IMR-90 (cell line): ENCODE data around the gene TAGLN. TPM values are rescaled to one million over a fixed set of nuclear protein-coding genes. Genes with fewer than 3 reads are reported as not detected.

ENCODE experiments used
- ATAC-seq: fragments of 200-7000 bp; cut with Tn5 transposase; 2 replicates; pipeline ENCODE4 v1.9.1; 2020; ENCODE audit warnings: low read depth, mild to moderate bottlenecking, moderate library complexity
- BruUV-seq: library from RNA; stranded (reverse); fragments of 400-500 nt; replicated peaks from 2 replicates; lab custom pipeline; 2021; lab: Mats Ljungman, UMichigan
- CTCF ChIA-PET: fragments of 300-600 bp; formaldehyde crosslinking; extraction: SDS; loops from one replicate; lab custom pipeline; 2021; ENCODE audit warnings: antibody characterized with exemption; lab: Yijun Ruan, JAX
- POLR2A ChIA-PET: fragments of 300-600 bp; sonication (Branson Sonifier 250); formaldehyde crosslinking; loops from one replicate; lab custom pipeline; 2022; ENCODE audit warnings: antibody characterized with exemption; ENCODE audit not compliant: unreplicated experiment; lab: Charles Lee
- DNase-seq: peaks from one replicate; pipeline ENCODE4 v3.0.0; 2013
- H2AFZ ChIP-seq: replicated peaks from 2 replicates; pipeline ENCODE3; 2013; ENCODE audit warnings: low read length, mild to moderate bottlenecking; ENCODE audit not compliant: poor library complexity
- H2AK5ac ChIP-seq: 2 replicates; pipeline ENCODE4 v1.6.1; 2013; ENCODE audit warnings: low read depth, low read length, inconsistent platforms
- H2AK9ac ChIP-seq: replicated peaks from 2 replicates; pipeline ENCODE3; 2013; ENCODE audit warnings: mild to moderate bottlenecking, low read depth, low read length, moderate library complexity; ENCODE audit not compliant: poor library complexity
- H2BK120ac ChIP-seq: 2 replicates; pipeline ENCODE4 v1.6.1; 2013; ENCODE audit warnings: low read depth, low read length, inconsistent platforms
- H2BK15ac ChIP-seq: 3 replicates; pipeline ENCODE4 v1.6.1; 2013; ENCODE audit warnings: low read depth, low read length, inconsistent platforms
- H2BK20ac ChIP-seq: 2 replicates; pipeline ENCODE4 v1.6.1; 2013; ENCODE audit warnings: low read depth, mild to moderate bottlenecking, inconsistent platforms, low read length, moderate library complexity
- H2BK5ac ChIP-seq: 2 replicates; pipeline ENCODE4 v1.6.1; 2013; ENCODE audit warnings: mild to moderate bottlenecking, low read depth, low read length, inconsistent platforms; ENCODE audit not compliant: poor library complexity, severe bottlenecking
- H3K14ac ChIP-seq: replicated peaks from 2 replicates; pipeline ENCODE4 v1.6.1; 2013; ENCODE audit warnings: low read depth, low read length, inconsistent platforms
- H3K18ac ChIP-seq: 2 replicates; pipeline ENCODE4 v1.6.1; 2013; ENCODE audit warnings: low read depth, low read length, control low read depth
- H3K23ac ChIP-seq: 2 replicates; pipeline ENCODE4 v1.6.1; 2013; ENCODE audit warnings: low read depth, low read length, inconsistent platforms
- H3K27ac ChIP-seq: 2 replicates; pipeline ENCODE4 v1.5.1; 2013; ENCODE audit warnings: mild to moderate bottlenecking, control low read depth, low read length; ENCODE audit not compliant: insufficient read depth
- H3K27me3 ChIP-seq: 2 replicates; pipeline ENCODE4 v1.6.1; 2013; ENCODE audit warnings: low read length; ENCODE audit not compliant: control insufficient read depth, insufficient read depth
- H3K36me3 ChIP-seq: 2 replicates; pipeline ENCODE4 v1.6.1; 2013; ENCODE audit warnings: low read length, mixed read lengths; ENCODE audit not compliant: control insufficient read depth, insufficient read depth
- H3K4ac ChIP-seq: 2 replicates; pipeline ENCODE4 v1.6.1; 2013; ENCODE audit warnings: low read depth, low read length, inconsistent platforms
- H3K4me1 ChIP-seq: 2 replicates; pipeline ENCODE4 v1.6.1; 2013; ENCODE audit warnings: low read length, mixed read lengths; ENCODE audit not compliant: control insufficient read depth, insufficient read depth
- H3K4me2 ChIP-seq: 2 replicates; pipeline ENCODE4 v1.6.1; 2013; ENCODE audit warnings: low read depth, mild to moderate bottlenecking, control low read depth, low read length, moderate library complexity
- H3K4me3 ChIP-seq: 2 replicates; pipeline ENCODE4 v1.5.1; 2013; ENCODE audit warnings: low read depth, mild to moderate bottlenecking, control low read depth, low read length, moderate library complexity; ENCODE audit not compliant: insufficient read depth
- H3K56ac ChIP-seq: 2 replicates; pipeline ENCODE4 v1.6.1; 2013; ENCODE audit warnings: low read length, inconsistent platforms; ENCODE audit not compliant: insufficient read depth; ENCODE audit errors: extremely low read depth
- H3K79me1 ChIP-seq, 2 experiments: 2 replicates each; pipeline ENCODE4 v1.6.1; 2013; ENCODE audit warnings: low read length in 2 of 2, inconsistent platforms in 1 of 2, low read depth in 1 of 2
- H3K9ac ChIP-seq: 2 replicates; pipeline ENCODE4 v1.6.1; 2013; ENCODE audit warnings: low read depth, low read length, control low read depth
- H3K9me1 ChIP-seq: 2 replicates; pipeline ENCODE4 v1.6.1; 2013; ENCODE audit warnings: low read length, inconsistent platforms; ENCODE audit not compliant: insufficient read depth
- H3K9me3 ChIP-seq: 2 replicates; pipeline ENCODE4 v1.6.1; 2013; ENCODE audit warnings: low read length; ENCODE audit not compliant: control insufficient read depth, insufficient read depth
- H4K20me1 ChIP-seq: 2 replicates; pipeline ENCODE4 v1.6.1; 2013; ENCODE audit warnings: low read length, inconsistent platforms; ENCODE audit not compliant: insufficient read depth
- H4K5ac ChIP-seq: 2 replicates; pipeline ENCODE4 v1.6.1; 2013; ENCODE audit warnings: mild to moderate bottlenecking, low read depth, low read length, control low read depth
- H4K8ac ChIP-seq, 2 experiments: 2 replicates each; pipeline ENCODE4 v1.6.1; 2013; ENCODE audit warnings: low read depth in 2 of 2, low read length in 2 of 2, control low read depth in 1 of 2, inconsistent platforms in 1 of 2
- H4K91ac ChIP-seq: 2 replicates; pipeline ENCODE4 v1.6.1; 2013; ENCODE audit warnings: low read depth, low read length, inconsistent platforms; ENCODE audit not compliant: insufficient read depth
- BHLHE40 ChIP-seq: fragments of 150-350 bp; IDR thresholded peaks from 2 replicates; pipeline ENCODE4 v1.6.1; 2016; ENCODE audit warnings: mild to moderate bottlenecking, low read depth, low read length
- CEBPB ChIP-seq: IDR thresholded peaks from 2 replicates; pipeline ENCODE4 v1.6.1; 2012; ENCODE audit warnings: low read depth, low read length, improper control_type of control experiment
- CHD1 ChIP-seq: IDR thresholded peaks from 2 replicates; pipeline ENCODE4 v1.6.1; 2012; ENCODE audit warnings: low read depth, low read length, improper control_type of control experiment
- CTCF ChIP-seq: conservative IDR thresholded peaks from 2 replicates; pipeline ENCODE4 v1.5.1; 2012; ENCODE audit warnings: mild to moderate bottlenecking, low read depth, low read length, improper control_type of control experiment
- ELK1 ChIP-seq: fragments of 150-350 bp; IDR thresholded peaks from 2 replicates; pipeline ENCODE4 v1.6.1; 2016; ENCODE audit warnings: low read depth, mild to moderate bottlenecking, low read length, moderate library complexity, borderline replicate concordance
- FOS ChIP-seq: fragments of 150-350 bp; IDR thresholded peaks from 2 replicates; pipeline ENCODE4 v1.6.1; 2016; ENCODE audit warnings: low read depth, low read length
- MAFK ChIP-seq: IDR thresholded peaks from 2 replicates; pipeline ENCODE4 v1.6.1; 2012; ENCODE audit warnings: low read depth, low read length, improper control_type of control experiment
- MAZ ChIP-seq: IDR thresholded peaks from 2 replicates; pipeline ENCODE4 v1.6.1; 2012; ENCODE audit warnings: low read depth, mild to moderate bottlenecking, low read length, improper control_type of control experiment, moderate library complexity, borderline replicate concordance
- MXI1 ChIP-seq: IDR thresholded peaks from 2 replicates; pipeline ENCODE4 v1.6.1; 2012; ENCODE audit warnings: low read depth, mild to moderate bottlenecking, low read length, moderate library complexity, borderline replicate concordance
- NFE2L2 ChIP-seq: fragments of 150-350 bp; IDR thresholded peaks from 2 replicates; pipeline ENCODE4 v1.6.1; 2016; ENCODE audit warnings: low read depth, mild to moderate bottlenecking, low read length
- POLR2A ChIP-seq: IDR thresholded peaks from 2 replicates; pipeline ENCODE4 v1.6.1; 2012; ENCODE audit warnings: mild to moderate bottlenecking, low read depth, low read length
- RAD21 ChIP-seq: IDR thresholded peaks from 2 replicates; pipeline ENCODE4 v1.6.1; 2012; ENCODE audit warnings: low read length, improper control_type of control experiment
- RCOR1 ChIP-seq: IDR thresholded peaks from 2 replicates; pipeline ENCODE4 v1.6.1; 2012; ENCODE audit warnings: mild to moderate bottlenecking, low read length, improper control_type of control experiment; ENCODE audit not compliant: insufficient replicate concordance
- RFX5 ChIP-seq: IDR thresholded peaks from 2 replicates; pipeline ENCODE4 v1.8.0; 2012; ENCODE audit warnings: low read depth, mild to moderate bottlenecking, low read length, moderate library complexity
- SMC3 ChIP-seq: fragments of 150-350 bp; IDR thresholded peaks from 2 replicates; pipeline ENCODE4 v1.6.1; 2016; ENCODE audit warnings: low read depth, mild to moderate bottlenecking, antibody characterized with exemption, low read length, moderate library complexity
- USF2 ChIP-seq: fragments of 150-350 bp; IDR thresholded peaks from 2 replicates; pipeline ENCODE4 v1.6.1; 2017; ENCODE audit warnings: mild to moderate bottlenecking, antibody characterized with exemption, low read length, low read depth
- WGBS, 2 experiments: methylation state at CpG; one replicate each; pipeline versions ENCODE4 v1.1.5 to v1.1.7; 2013; ENCODE audit warnings: missing lambda C conversion rate in 2 of 2; ENCODE audit not compliant: insufficient read length in 1 of 2; ENCODE audit errors: extremely low coverage in 2 of 2; 5-methylcytosine and 5-hydroxymethylcytosine counted together
- dilution Hi-C: fragments of 300-500 bp; cut with HindIII; formaldehyde crosslinking; loops from one replicate; pipeline ENCODE4 v1.14.3; 2018; ENCODE audit warnings: low sequenced_read_pairs; ENCODE audit not compliant: unreplicated experiment
- in situ Hi-C: fragments of 300-500 bp; cut with MboI; formaldehyde crosslinking; loops from 3 replicates; pipeline ENCODE4 v1.14.3; 2019; ENCODE audit warnings: low sequenced_read_pairs, inconsistent platforms, mixed read lengths
- intact Hi-C: fragments of 100-400 bp; cut with micrococcal nuclease; formaldehyde crosslinking; loops from 2 replicates; pipeline ENCODE4 v1.10.0; 2022
- polyA plus RNA-seq, 3 experiments: library from polyadenylated mRNA; depleted of rRNA; stranded (reverse); fragments of >200 nt; gene quantifications; 2 replicates each; pipeline ENCODE4 v1.2.3, GENCODE V29; 2012; ENCODE audit warnings: low replicate concordance in 1 of 3
- total RNA-seq: library from RNA; depleted of rRNA; stranded (reverse); fragments of >200 nt; gene quantifications from 2 replicates; pipeline ENCODE4 v1.2.3, GENCODE V29; 2012

The TAGLN gene
- total and polyA plus RNA-seq, 2 of the 4 experiments (the other 2 are of a cell fraction) = 2,558 to 3,760 TPM

- no peak overlapping the region for H3K18ac ChIP-seq
- H3K56ac ChIP-seq = no peak overlapping the region
- peaks cover 18% of the 10 kb centered on the region for H3K4me1 ChIP-seq
- H2BK120ac ChIP-seq = no peak overlapping the region
- H2BK15ac ChIP-seq = no peak overlapping the region
- peaks cover 15% of the 10 kb centered on the region for H3K9me1 ChIP-seq
- in situ Hi-C loops = no loop called here
- no peak overlapping the region for H3K4me3 ChIP-seq
- ChIA-PET CTCF (no interaction called here), POLR2A (no interaction called here)
- no TSS peak for BruUV-seq
- no peak overlapping the region for H3K14ac ChIP-seq
- DNase-seq (no peak), ATAC-seq (no peak)
- H3K36me3 ChIP-seq = peaks cover 5% of the 10 kb centered on the region
- H2BK20ac ChIP-seq = no peak overlapping the region
- H3K4ac ChIP-seq = no peak overlapping the region
- no peaks in the 10 kb centered on the region for H3K27me3 ChIP-seq
- no peak overlapping the region for H4K8ac ChIP-seq
- WGBS, 2 experiments = 70% methylated on average over 2 of the region's 5 CpGs; no CpG with 5 or more reads in 1 of the 2 experiments
- H4K5ac ChIP-seq = no peak overlapping the region
- H2AFZ ChIP-seq = no peak overlapping the region
- no peaks in the 10 kb centered on the region for H3K9me3 ChIP-seq
- H2AK9ac ChIP-seq = no peak overlapping the region
- H3K4me2 ChIP-seq = no peak overlapping the region
- H4K20me1 ChIP-seq = peaks cover 4% of the 10 kb centered on the region
- H4K91ac ChIP-seq = no peak overlapping the region
- no peak overlapping the region for H2AK5ac ChIP-seq
- H2BK5ac ChIP-seq = no peak overlapping the region
- dilution Hi-C loops = no loop called here
- TF ChIP-seq RAD21 = no peak
- no peak for TF ChIP-seq SMC3
- TF ChIP-seq ELK1 = no peak
- TF ChIP-seq NFE2L2 = no peak
- TF ChIP-seq CEBPB = no peak
- no peak for TF ChIP-seq RCOR1
- no peak for TF ChIP-seq CHD1
- no peak for TF ChIP-seq BHLHE40
- TF ChIP-seq POLR2A = no peak
- no peak for TF ChIP-seq FOS
- no peak for TF ChIP-seq MXI1
- no peak for TF ChIP-seq MAFK
- TF ChIP-seq CTCF = no peak
- no peak for TF ChIP-seq RFX5
- TF ChIP-seq USF2 = no peak
- TF ChIP-seq MAZ = no peak
- intact Hi-C loops = no loop called here
- no peak overlapping the region for H3K9ac ChIP-seq
- no peak overlapping the region for H3K27ac ChIP-seq
- H3K79me1 ChIP-seq = peaks cover 15 to 58% of the 10 kb centered on the region in 2 experiments
- no peak overlapping the region for H3K23ac ChIP-seq
These were observed 23.4 kb upstream of the TAGLN start for GRCh38 chr11:117175781-117176180.
